Measurements from ENCODE around the gene SKIL. TPM values are rescaled to one million over a fixed set of nuclear protein-coding genes. Genes with fewer than 3 reads are reported as not detected.

Gene SKIL
- total RNA-seq, 1 donor from 2014 or later: 89.3 TPM

GRCh38 chr3:170432416-170432815, 74.9 kb downstream of the SKIL start:
- no peak for DNase-seq (ENCODE audit: low spot score)

- no peak for DNase-seq (ENCODE audit: low spot score)
These were observed 79.2 kb downstream of the SKIL start for GRCh38 chr3:170436697-170437096.

- no peak for DNase-seq (ENCODE audit: low spot score)
These were observed 79.7 kb downstream of the SKIL start for GRCh38 chr3:170437176-170437575.

GRCh38 chr3:170437696-170438407, 80.3 kb downstream of the SKIL start:
- no peak for DNase-seq (ENCODE audit: low spot score)

GRCh38 chr3:170438836-170439235, 81.3 kb downstream of the SKIL start:
- DNase-seq (ENCODE audit: low spot score): no peak

GRCh38 chr3:170440344-170440743, 82.8 kb downstream of the SKIL start:
- DNase-seq (ENCODE audit: low spot score): no peak

GRCh38 chr3:170441412-170441811, 83.9 kb downstream of the SKIL start:
- DNase-seq (ENCODE audit: low spot score): no peak

GRCh38 chr3:170442947-170443346, 85.4 kb downstream of the SKIL start:
- DNase-seq (ENCODE audit: low spot score): no peak

- DNase-seq (ENCODE audit: low spot score): no peak
These were observed 85.9 kb downstream of the SKIL start for GRCh38 chr3:170443457-170443856.

Other genes starting within 250 kb of the SKIL start
- gene PHC3, start 176.0 kb upstream of the SKIL start, total RNA-seq (ENCODE audit: insufficient read depth, low replicate concordance): 64.3 TPM
- gene PRKCI, start 135.3 kb upstream of the SKIL start, total RNA-seq (ENCODE audit: insufficient read depth, low replicate concordance): 65.5 TPM
- 1.7 TPM for gene CLDN11, start 61.2 kb downstream of the SKIL start, total RNA-seq (ENCODE audit: insufficient read depth, low replicate concordance)
- gene SLC7A14, start 228.4 kb downstream of the SKIL start, total RNA-seq (ENCODE audit: insufficient read depth, low replicate concordance): 9.6 TPM

Data from umbilical cord (tissue), 2 donors.